IPS-11a (cell line): Measurements from ENCODE around the gene STK32B.

Source experiments
- H3K4me3 ChIP-seq: one replicate; pipeline ENCODE4 v1.5.1; 2013; ENCODE audit warnings: low read depth, low read length, control low read depth

The STK32B gene

GRCh38 chr4:5120468-5120867 is 69.2 kb downstream of the STK32B start:
- H3K4me3 ChIP-seq, result no peak overlapping the region

GRCh38 chr4:5122114-5122513 is 70.8 kb downstream of the STK32B start:
- H3K4me3 ChIP-seq, result no peak overlapping the region

- H3K4me3 ChIP-seq, result no peak overlapping the region
These were observed 73.6 kb downstream of the STK32B start for GRCh38 chr4:5124876-5125275.

- H3K4me3 ChIP-seq, result no peak overlapping the region
These were observed 74.0 kb downstream of the STK32B start for GRCh38 chr4:5125321-5125720.

GRCh38 chr4:5126231-5126630 is 75.0 kb downstream of the STK32B start:
- H3K4me3 ChIP-seq, result no peak overlapping the region

- H3K4me3 ChIP-seq, result no peak overlapping the region
These were observed 75.6 kb downstream of the STK32B start for GRCh38 chr4:5126857-5127256.

- H3K4me3 ChIP-seq, result no peak overlapping the region
These were observed 76.3 kb downstream of the STK32B start for GRCh38 chr4:5127556-5127955.

GRCh38 chr4:5128569-5128968 is 77.3 kb downstream of the STK32B start:
- H3K4me3 ChIP-seq, result no peak overlapping the region

- H3K4me3 ChIP-seq, result no peak overlapping the region
These were observed 81.9 kb downstream of the STK32B start for GRCh38 chr4:5133201-5133600.

- H3K4me3 ChIP-seq, result no peak overlapping the region
These were observed 82.8 kb downstream of the STK32B start for GRCh38 chr4:5133933-5134594.

GRCh38 chr4:5134620-5135019 is 83.3 kb downstream of the STK32B start:
- no peak overlapping the region for H3K4me3 ChIP-seq

GRCh38 chr4:5137226-5137625 is 85.9 kb downstream of the STK32B start:
- H3K4me3 ChIP-seq, result no peak overlapping the region

- H3K4me3 ChIP-seq, result no peak overlapping the region
These were observed 86.6 kb downstream of the STK32B start for GRCh38 chr4:5137927-5138326.

- no peak overlapping the region for H3K4me3 ChIP-seq
These were observed 87.1 kb downstream of the STK32B start for GRCh38 chr4:5138389-5138788.

- no peak overlapping the region for H3K4me3 ChIP-seq
These were observed 87.9 kb downstream of the STK32B start for GRCh38 chr4:5139141-5139540.

- no peak overlapping the region for H3K4me3 ChIP-seq
These were observed 90.5 kb downstream of the STK32B start for GRCh38 chr4:5141802-5142201.

- no peak overlapping the region for H3K4me3 ChIP-seq
These were observed 91.4 kb downstream of the STK32B start for GRCh38 chr4:5142726-5143125.

GRCh38 chr4:5143306-5143861 is 92.1 kb downstream of the STK32B start:
- H3K4me3 ChIP-seq, result no peak overlapping the region

- H3K4me3 ChIP-seq, result no peak overlapping the region
These were observed 92.7 kb downstream of the STK32B start for GRCh38 chr4:5143940-5144339.

- H3K4me3 ChIP-seq, result no peak overlapping the region
These were observed 93.1 kb downstream of the STK32B start for GRCh38 chr4:5144384-5144783.

GRCh38 chr4:5146248-5146647 is 95.0 kb downstream of the STK32B start:
- H3K4me3 ChIP-seq, result no peak overlapping the region

GRCh38 chr4:5152521-5152920 is 101.2 kb downstream of the STK32B start:
- H3K4me3 ChIP-seq, result no peak overlapping the region

GRCh38 chr4:5156682-5157081 is 105.4 kb downstream of the STK32B start:
- no peak overlapping the region for H3K4me3 ChIP-seq
